GM21381 (cell line): ENCODE measurements around the gene BCKDK.

Experiments used
- ATAC-seq: cut with Tn5 transposase; IDR thresholded peaks from one replicate; pipeline ENCODE4 v1.9.1; 2021; ENCODE audit warnings: mild to moderate bottlenecking, moderate library complexity; ENCODE audit not compliant: unreplicated experiment

Gene BCKDK

GRCh38 chr16:31108035-31108793 is at the start of gene BCKDK:
Gene BCKDK (plus strand): TSS chr16:31108386. CDS start chr16:31109224, 838 bp downstream.
- peak; percentile 70 for ATAC-seq

DNA sequence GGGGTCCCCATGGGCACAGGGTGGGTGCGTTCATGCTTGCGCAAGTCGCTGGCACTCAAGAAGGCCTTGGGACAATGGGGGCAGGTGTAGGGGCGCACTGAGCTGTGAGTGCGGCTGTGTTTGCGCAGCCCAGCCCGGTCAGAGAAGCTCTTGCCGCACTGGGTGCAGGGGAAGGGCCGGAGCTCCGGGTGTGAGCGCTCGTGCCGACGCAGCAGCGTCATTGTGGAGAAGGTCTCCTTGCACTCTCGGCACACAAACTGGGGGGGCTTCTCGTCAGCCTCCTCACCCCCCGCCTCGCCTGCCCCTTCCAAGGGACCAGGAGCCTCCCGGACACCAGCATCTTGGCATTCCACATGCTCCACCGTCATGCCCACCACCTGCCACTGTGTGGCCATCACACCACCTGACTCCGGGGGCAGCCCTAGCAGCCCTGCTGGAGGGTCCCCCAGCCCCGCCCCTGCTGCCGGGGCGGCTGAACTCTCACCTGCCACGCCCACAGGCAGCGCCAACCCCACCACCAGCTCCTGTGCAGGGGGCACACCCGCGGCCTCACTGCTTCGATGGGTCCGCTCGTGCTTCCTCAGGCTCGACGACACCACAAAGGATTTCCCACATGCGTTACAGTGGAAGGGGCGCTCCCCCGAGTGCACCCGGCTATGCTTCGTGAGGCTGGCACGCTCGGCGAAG is 46.9 kb upstream of the BCKDK start:
- no peak for ATAC-seq

- no peak for ATAC-seq
Measured at GRCh38 chr16:31061813-31062440, 46.3 kb upstream of the BCKDK start.

DNA sequence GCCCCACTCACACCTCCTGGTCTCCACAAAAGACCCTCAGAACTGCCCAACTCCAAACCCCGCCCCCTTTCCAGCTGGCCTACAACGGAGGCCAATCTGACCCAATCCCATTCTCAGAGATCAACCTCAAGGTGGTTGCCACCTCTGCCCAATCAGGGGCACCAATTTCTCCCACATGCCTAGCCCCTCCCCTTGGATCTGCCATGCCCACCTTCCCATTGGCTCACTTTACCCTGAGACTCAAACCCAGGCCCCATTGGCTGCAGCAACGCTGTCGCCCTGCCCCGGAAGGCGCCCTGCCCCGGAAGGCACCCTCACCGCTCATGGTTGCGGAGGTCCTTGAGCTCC is 44.7 kb upstream of the BCKDK start:
- ATAC-seq: no peak

- ATAC-seq: no peak
Measured at GRCh38 chr16:31063843-31064611, 44.2 kb upstream of the BCKDK start.

- no peak for ATAC-seq
Measured at GRCh38 chr16:31064882-31065461, 43.2 kb upstream of the BCKDK start.

- ATAC-seq: no peak
Measured at GRCh38 chr16:31067342-31067741, 40.8 kb upstream of the BCKDK start.

GRCh38 chr16:31071861-31072260 is 36.3 kb upstream of the BCKDK start:
- no peak for ATAC-seq

- ATAC-seq: peak; percentile 3
Measured at GRCh38 chr16:31072540-31073141, 35.5 kb upstream of the BCKDK start.

DNA sequence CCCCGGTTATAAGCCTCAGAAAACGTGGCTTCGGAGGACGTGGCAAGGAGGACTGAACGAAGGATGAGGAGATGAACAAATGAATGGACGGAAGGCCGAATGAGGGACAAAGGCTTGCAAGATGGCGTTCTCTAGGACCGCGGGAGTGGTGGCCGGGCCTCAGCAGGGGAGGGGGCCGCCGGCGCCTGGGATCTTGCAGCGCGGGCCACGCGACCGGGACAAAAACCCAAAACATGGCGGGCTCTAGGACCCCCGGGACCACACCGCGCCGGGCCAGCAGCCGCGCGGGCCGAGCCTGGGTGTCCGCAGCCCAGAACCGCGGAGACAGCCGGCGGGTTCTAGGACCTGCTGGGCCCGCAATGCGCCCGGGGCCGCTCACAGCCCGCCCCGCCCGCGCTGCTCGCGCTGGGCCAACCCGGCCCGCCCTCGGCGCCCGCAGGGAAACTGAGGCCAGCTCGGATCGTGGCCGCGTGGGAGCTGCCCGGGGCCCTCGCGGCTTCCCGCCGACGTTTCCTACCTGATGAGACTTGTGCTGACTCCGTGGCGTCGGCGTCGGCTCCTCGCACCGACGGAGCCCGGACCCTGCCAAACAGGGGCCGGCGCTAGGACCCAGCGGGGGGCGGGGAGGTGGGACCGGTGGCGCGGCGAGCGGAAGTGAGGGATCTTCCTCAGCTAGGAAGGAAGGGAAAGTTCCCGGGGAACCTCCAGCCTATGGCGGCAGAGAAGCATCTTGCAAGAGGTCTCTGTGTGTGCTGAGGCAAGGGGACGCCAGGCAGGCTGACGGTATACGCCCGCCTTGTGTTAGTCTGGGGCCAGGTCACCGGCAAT is 34.8 kb upstream of the BCKDK start:
- ATAC-seq: peak; percentile 53

- ATAC-seq: peak; percentile 60
Measured at GRCh38 chr16:31073970-31074813, 34.0 kb upstream of the BCKDK start, which contains the start of the genes ZNF646 and ZNF668. Gene ZNF646 (plus strand): TSS chr16:31074422. CDS start chr16:31076325, 1,903 bp downstream. Gene ZNF668 (minus strand): TSS chr16:31074240. CDS start chr16:31064459, 9,781 bp downstream.

- no peak for ATAC-seq
Measured at GRCh38 chr16:31074814-31075183, 33.4 kb upstream of the BCKDK start.

DNA sequence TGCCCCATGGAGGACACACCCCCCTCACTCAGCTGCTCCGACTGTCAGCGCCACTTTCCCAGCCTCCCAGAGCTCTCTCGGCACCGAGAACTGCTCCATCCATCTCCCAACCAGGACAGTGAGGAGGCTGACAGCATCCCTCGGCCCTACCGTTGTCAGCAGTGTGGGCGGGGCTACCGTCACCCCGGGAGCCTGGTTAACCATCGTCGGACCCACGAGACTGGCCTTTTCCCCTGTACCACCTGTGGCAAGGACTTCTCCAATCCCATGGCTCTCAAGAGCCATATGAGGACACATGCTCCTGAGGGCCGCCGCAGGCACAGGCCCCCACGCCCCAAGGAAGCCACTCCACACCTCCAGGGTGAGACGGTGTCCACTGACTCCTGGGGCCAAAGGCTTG is 31.9 kb upstream of the BCKDK start:
- no peak for ATAC-seq

DNA sequence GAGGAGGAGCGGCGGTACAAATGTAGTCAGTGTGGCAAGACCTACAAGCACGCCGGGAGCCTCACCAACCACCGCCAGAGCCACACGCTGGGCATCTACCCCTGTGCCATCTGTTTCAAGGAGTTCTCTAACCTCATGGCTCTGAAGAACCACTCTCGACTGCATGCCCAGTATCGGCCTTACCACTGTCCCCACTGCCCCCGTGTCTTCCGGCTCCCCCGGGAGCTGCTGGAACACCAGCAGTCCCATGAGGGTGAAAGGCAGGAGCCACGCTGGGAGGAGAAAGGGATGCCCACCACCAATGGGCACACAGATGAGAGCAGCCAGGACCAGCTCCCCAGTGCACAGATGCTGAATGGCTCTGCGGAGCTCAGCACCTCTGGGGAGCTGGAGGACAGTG is 31.2 kb upstream of the BCKDK start:
- no peak for ATAC-seq

DNA sequence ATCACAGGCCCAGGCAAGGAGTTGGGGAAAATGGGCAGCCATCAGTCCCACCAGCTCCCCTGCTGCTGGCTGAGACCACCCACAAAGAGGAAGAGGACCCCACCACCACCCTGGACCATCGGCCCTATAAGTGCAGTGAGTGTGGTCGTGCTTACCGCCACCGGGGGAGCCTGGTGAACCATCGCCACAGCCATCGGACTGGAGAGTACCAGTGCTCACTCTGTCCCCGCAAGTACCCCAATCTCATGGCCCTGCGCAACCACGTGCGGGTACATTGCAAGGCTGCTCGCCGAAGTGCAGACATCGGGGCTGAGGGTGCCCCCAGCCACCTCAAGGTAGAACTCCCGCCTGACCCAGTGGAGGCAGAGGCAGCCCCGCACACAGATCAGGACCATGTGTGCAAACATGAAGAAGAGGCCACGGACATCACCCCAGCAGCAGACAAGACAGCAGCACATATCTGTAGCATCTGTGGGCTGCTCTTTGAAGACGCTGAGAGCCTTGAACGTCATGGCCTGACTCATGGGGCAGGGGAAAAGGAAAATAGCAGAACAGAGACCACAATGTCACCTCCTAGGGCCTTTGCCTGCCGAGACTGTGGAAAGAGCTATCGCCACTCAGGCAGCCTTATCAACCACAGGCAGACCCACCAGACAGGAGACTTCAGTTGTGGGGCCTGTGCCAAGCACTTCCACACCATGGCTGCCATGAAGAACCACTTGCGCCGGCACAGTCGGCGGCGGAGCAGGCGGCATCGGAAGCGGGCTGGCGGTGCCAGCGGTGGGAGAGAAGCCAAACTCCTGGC is 30.4 kb upstream of the BCKDK start:
- no peak for ATAC-seq

GRCh38 chr16:31078597-31079341 is 29.4 kb upstream of the BCKDK start:
- ATAC-seq: no peak

DNA sequence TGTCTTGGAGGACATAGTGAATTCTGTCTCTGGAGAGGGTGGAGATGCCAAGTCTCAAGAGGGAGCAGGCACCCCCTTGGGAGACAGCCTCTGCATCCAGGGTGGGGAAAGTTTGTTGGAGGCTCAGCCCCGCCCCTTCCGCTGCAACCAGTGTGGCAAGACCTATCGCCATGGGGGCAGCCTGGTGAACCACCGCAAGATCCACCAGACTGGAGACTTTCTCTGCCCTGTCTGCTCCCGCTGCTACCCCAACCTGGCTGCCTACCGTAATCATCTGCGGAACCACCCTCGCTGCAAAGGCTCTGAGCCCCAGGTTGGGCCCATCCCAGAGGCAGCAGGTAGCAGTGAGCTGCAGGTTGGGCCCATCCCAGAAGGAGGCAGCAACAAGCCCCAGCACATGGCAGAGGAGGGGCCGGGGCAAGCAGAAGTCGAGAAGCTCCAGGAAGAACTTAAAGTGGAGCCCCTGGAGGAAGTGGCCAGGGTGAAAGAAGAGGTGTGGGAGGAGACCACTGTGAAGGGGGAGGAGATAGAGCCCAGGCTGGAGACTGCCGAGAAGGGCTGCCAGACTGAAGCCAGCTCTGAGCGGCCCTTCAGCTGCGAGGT is 28.7 kb upstream of the BCKDK start:
- ATAC-seq: no peak
